Endothelial cell of umbilical vein (primary cell): Measurements from ENCODE around the gene RPF1.

Source experiments
- EZH2 ChIP-seq: IDR thresholded peaks from 2 replicates; pipeline ENCODE4 v1.6.1; 2012; ENCODE audit warnings: borderline replicate concordance, low read depth, mild to moderate bottlenecking, moderate library complexity, low read length, inconsistent platforms; ENCODE audit not compliant: severe bottlenecking
- MYC ChIP-seq: IDR thresholded peaks from one replicate; pipeline ENCODE4 v1.6.1; 2011; ENCODE audit warnings: mild to moderate bottlenecking, low read depth, low read length
- POLR2A ChIP-seq: IDR thresholded peaks from 2 replicates; pipeline ENCODE4 v1.6.1; 2012; ENCODE audit warnings: low read depth, mild to moderate bottlenecking, control low read depth, low read length

DNA sequence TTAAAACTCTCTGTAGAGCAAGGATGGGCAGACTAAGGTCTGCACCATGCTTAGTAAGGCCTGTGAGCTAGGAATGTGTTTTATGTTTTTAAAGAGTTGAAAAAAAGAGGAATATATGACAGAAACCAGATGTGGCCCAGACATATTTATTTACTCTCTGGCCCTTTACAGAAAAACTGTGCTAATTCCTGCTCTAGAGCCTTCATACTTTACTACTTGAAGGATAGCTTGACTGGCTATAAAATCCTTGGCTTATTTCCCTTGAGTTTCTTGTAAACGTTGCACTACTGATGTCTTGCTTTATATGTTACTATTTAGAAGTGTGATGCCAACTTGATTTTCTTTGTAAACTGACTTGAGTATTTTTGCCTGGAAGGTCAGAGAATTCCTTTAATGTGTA is 61.7 kb downstream of the RPF1 start:
- TF ChIP-seq EZH2 (no peak), MYC (no peak), POLR2A (no peak)
